Hepatocyte (in vitro differentiated cells): ENCODE data around the gene CFB. TPM values are rescaled to one million over a fixed set of nuclear protein-coding genes. Genes with fewer than 3 reads are reported as not detected.

ENCODE experiments used
- DNase-seq: peaks from one replicate; pipeline ENCODE4 v3.0.0-alpha.2; 2016; ENCODE audit warnings: low spot score
- H2AFZ ChIP-seq: fragments of 200-600 bp; sonication (generic); 2 replicates; pipeline ENCODE4 v1.6.0; 2016; ENCODE audit warnings: antibody characterized with exemption, mild to moderate bottlenecking
- H3K27ac ChIP-seq: fragments of 200-600 bp; sonication (generic); 2 replicates; pipeline ENCODE4 v1.5.1; 2016; ENCODE audit warnings: mild to moderate bottlenecking
- H3K27me3 ChIP-seq: fragments of 200-600 bp; sonication (generic); 2 replicates; pipeline ENCODE4 v1.6.1; 2016
- H3K36me3 ChIP-seq: fragments of 200-600 bp; sonication (generic); replicated peaks from 2 replicates; pipeline ENCODE4 v1.5.1; 2016; ENCODE audit warnings: low read depth; ENCODE audit not compliant: insufficient read depth
- H3K4me1 ChIP-seq: fragments of 200-600 bp; sonication (generic); 2 replicates; pipeline ENCODE4 v1.5.1; 2016; ENCODE audit warnings: mild to moderate bottlenecking, moderate library complexity; ENCODE audit not compliant: insufficient read depth
- H3K4me2 ChIP-seq: fragments of 200-600 bp; sonication (generic); 2 replicates; pipeline ENCODE4 v1.6.0; 2016
- H3K4me3 ChIP-seq: fragments of 200-600 bp; sonication (generic); 2 replicates; pipeline ENCODE4 v1.5.1; 2016; ENCODE audit warnings: mild to moderate bottlenecking
- H3K79me2 ChIP-seq: fragments of 200-600 bp; sonication (generic); 2 replicates; pipeline ENCODE4 v1.6.0; 2017; ENCODE audit warnings: mild to moderate bottlenecking
- H3K9me2 ChIP-seq: fragments of 200-600 bp; sonication (generic); replicated peaks from 2 replicates; pipeline ENCODE4 v1.6.0; 2017; ENCODE audit warnings: mild to moderate bottlenecking; ENCODE audit not compliant: insufficient read depth
- H3K9me3 ChIP-seq: fragments of 200-600 bp; sonication (generic); 2 replicates; pipeline ENCODE4 v1.5.1; 2016; ENCODE audit warnings: low read depth, mild to moderate bottlenecking
- H4K20me1 ChIP-seq: fragments of 200-600 bp; sonication (generic); 2 replicates; pipeline ENCODE4 v1.6.0; 2016; ENCODE audit warnings: mild to moderate bottlenecking; ENCODE audit not compliant: insufficient read depth, poor library complexity, severe bottlenecking
- EZH2 ChIP-seq: fragments of 200-600 bp; sonication (generic); IDR thresholded peaks from 2 replicates; pipeline ENCODE4 v1.6.1; 2016; ENCODE audit warnings: antibody characterized with exemption, mild to moderate bottlenecking, borderline replicate concordance
- EZH2phosphoT487 ChIP-seq: fragments of 200-600 bp; sonication (generic); IDR thresholded peaks from one replicate; pipeline ENCODE4 v1.6.1; 2018; ENCODE audit warnings: antibody characterized with exemption, mild to moderate bottlenecking, low read depth, moderate library complexity; ENCODE audit not compliant: unreplicated experiment, severe bottlenecking
- WGBS: methylation state at CpG from one replicate; pipeline ENCODE4 v1.1.6; 2016; ENCODE audit warnings: low lambda C conversion rate; ENCODE audit errors: missing lambda C conversion rate; 5-methylcytosine and 5-hydroxymethylcytosine counted together
- polyA plus RNA-seq: library from polyadenylated mRNA; unstranded; fragments of >200 nt; fragmentation: Nextera tagmentation; extraction: Ambion mirVana; gene quantifications from 2 replicates; pipeline ENCODE4 v1.2.1, GENCODE V29; 2016
- total RNA-seq: library from RNA; depleted of rRNA; stranded (reverse); fragments of >200 nt; gene quantifications from 2 replicates; pipeline ENCODE4 v1.2.3, GENCODE V29; 2014
- TF ChIP-seq, protein P1 (sequence below): fragments of 200-600 bp; sonication (generic); IDR thresholded peaks from 2 replicates; pipeline ENCODE4 v1.5.1; 2016; ENCODE audit warnings: antibody characterized with exemption, mild to moderate bottlenecking; ENCODE audit not compliant: poor library complexity

CFB gene
- total and polyA plus RNA-seq, 2 experiments from 2014 or later = 190 to 349 TPM

DNA sequence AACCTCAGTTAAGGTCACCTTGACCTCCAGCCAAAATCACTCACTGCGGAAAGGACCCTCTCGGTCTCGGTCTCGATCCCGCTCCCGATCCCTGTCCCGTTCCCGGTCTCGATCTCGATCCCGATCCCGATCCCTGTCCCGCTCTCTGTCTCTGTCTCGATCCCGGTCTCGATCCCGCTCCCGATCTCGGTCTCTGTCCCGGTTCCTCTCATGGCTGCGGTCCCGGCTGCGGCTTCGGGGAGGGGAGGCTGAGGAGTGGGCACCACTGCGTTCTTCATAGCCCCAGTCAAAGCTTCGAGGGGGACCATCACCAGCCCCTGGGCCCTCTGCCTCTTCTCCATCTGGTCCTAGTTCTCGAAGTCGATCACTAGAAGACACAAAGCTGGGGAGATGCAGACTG, 8.6 kb downstream of the CFB start:
- Histone ChIP-seq H3K27ac (no peak overlapping the region), H3K4me2 (no peak overlapping the region), H3K9me3 (no peaks in the 10 kb centered on the region), H2AFZ (no peak overlapping the region), H3K9me2 (no peaks in the 10 kb centered on the region), H3K4me1 (peaks cover 6% of the 10 kb centered on the region), H3K79me2 (peaks cover 23% of the 10 kb centered on the region), H3K27me3 (no peaks in the 10 kb centered on the region), H3K4me3 (no peak overlapping the region), H4K20me1 (no peaks in the 10 kb centered on the region), H3K36me3 (no peaks in the 10 kb centered on the region)
- TF ChIP-seq, protein P1, sequence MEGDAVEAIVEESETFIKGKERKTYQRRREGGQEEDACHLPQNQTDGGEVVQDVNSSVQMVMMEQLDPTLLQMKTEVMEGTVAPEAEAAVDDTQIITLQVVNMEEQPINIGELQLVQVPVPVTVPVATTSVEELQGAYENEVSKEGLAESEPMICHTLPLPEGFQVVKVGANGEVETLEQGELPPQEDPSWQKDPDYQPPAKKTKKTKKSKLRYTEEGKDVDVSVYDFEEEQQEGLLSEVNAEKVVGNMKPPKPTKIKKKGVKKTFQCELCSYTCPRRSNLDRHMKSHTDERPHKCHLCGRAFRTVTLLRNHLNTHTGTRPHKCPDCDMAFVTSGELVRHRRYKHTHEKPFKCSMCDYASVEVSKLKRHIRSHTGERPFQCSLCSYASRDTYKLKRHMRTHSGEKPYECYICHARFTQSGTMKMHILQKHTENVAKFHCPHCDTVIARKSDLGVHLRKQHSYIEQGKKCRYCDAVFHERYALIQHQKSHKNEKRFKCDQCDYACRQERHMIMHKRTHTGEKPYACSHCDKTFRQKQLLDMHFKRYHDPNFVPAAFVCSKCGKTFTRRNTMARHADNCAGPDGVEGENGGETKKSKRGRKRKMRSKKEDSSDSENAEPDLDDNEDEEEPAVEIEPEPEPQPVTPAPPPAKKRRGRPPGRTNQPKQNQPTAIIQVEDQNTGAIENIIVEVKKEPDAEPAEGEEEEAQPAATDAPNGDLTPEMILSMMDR = no peak
- no peak for TF ChIP-seq EZH2
- no peak for TF ChIP-seq EZH2phosphoT487
- WGBS = over 99% methylated on average over 28 of the region's 28 CpGs
- DNase-seq = no peak

DNA sequence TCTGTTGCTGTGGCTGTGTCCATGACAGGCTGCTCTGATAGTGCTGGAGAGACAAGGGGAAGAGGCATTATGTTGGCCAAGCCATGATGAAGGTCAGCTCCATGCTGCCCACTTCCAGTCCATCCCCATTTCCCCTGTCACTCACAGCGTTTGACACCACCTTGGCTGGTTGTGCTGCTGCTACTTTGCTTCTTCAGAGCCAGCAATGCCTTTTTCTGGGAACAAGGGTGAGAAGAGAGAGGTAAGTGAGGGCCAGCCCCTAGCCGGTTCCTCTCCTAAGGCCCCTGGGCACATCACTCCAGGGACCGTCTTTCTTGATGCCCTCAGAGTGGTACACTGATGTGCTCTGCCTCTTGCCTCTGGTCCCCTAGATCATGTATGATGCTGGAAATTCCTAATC, 10.9 kb downstream of the CFB start:
- Histone ChIP-seq H3K4me3 (no peak overlapping the region), H3K79me2 (peaks cover 38% of the 10 kb centered on the region), H3K27me3 (no peaks in the 10 kb centered on the region), H3K9me2 (no peaks in the 10 kb centered on the region), H3K4me2 (no peak overlapping the region), H3K27ac (no peak overlapping the region), H3K4me1 (peaks cover 11% of the 10 kb centered on the region), H2AFZ (no peak overlapping the region), H3K9me3 (no peaks in the 10 kb centered on the region), H3K36me3 (no peaks in the 10 kb centered on the region), H4K20me1 (no peaks in the 10 kb centered on the region)
- TF ChIP-seq EZH2 = no peak
- TF ChIP-seq EZH2phosphoT487 = no peak
- TF ChIP-seq, protein P1 = no peak
- no peak for DNase-seq
- 94% methylated on average over 3 of the region's 3 CpGs for WGBS

GRCh38 chr6:31958412-31958740, 12.5 kb downstream of the CFB start:
- Histone ChIP-seq H3K4me2 (peak overlapping the region; percentile 98), H3K4me1 (peaks cover 11% of the 10 kb centered on the region), H3K27me3 (no peaks in the 10 kb centered on the region), H3K36me3 (no peaks in the 10 kb centered on the region), H3K4me3 (peak overlapping the region; percentile 85), H3K27ac (peak overlapping the region; percentile 91), H3K79me2 (peaks cover 38% of the 10 kb centered on the region), H3K9me3 (no peaks in the 10 kb centered on the region), H3K9me2 (no peaks in the 10 kb centered on the region), H4K20me1 (no peaks in the 10 kb centered on the region), H2AFZ (peak overlapping the region; percentile 79)
- DNase-seq = no peak
- WGBS = 13% methylated on average over 11 of the region's 11 CpGs
- no peak for TF ChIP-seq EZH2
- no peak for TF ChIP-seq EZH2phosphoT487
- TF ChIP-seq, protein P1 = no peak
